NT2/D1 (cell line): Measurements from ENCODE around the gene SRRM1.
"Not testable (repeated sequence)": the region's sequence is repeated elsewhere in the genome, so short reads cannot be mapped to it uniquely, and the experiment has no call there.

Source experiments
- SUZ12 ChIP-seq: IDR thresholded peaks from 2 replicates; pipeline ENCODE4 v1.6.1; 2011; ENCODE audit not compliant: insufficient read length, insufficient read depth; ENCODE audit errors: extremely low read depth
- YY1 ChIP-seq: IDR thresholded peaks from 2 replicates; pipeline ENCODE4 v1.6.1; 2011; ENCODE audit not compliant: insufficient read length, insufficient read depth
- ZNF274 ChIP-seq: IDR thresholded peaks from 2 replicates; pipeline ENCODE4 v1.6.1; 2011; ENCODE audit warnings: mild to moderate bottlenecking, low read depth, low read length

GRCh38 chr1:24722073-24723035, 79.3 kb downstream of the SRRM1 start:
- TF ChIP-seq ZNF274, YY1, SUZ12: not testable (repeated sequence)
